Large intestine (tissue), 3 donors: ENCODE results near the gene SCGB1C1. TPM values are rescaled to one million over a fixed set of nuclear protein-coding genes. Genes with fewer than 3 reads are reported as not detected.
"Not testable (repeated sequence)": the region's sequence is repeated elsewhere in the genome, so short reads cannot be mapped to it uniquely, and the experiment has no call there.

Experiments
- DNase-seq, 2 donors: peaks; one replicate each; pipeline versions ENCODE4 v3.0.0 to v3.0.0-alpha.2; 2013
- H3K27ac ChIP-seq: one replicate; pipeline ENCODE4 v1.5.1; 2013; ENCODE audit warnings: low read length
- H3K27me3 ChIP-seq: 2 replicates; pipeline ENCODE4 v1.6.1; 2013; ENCODE audit warnings: low read length; ENCODE audit not compliant: control insufficient read depth, insufficient read depth
- H3K36me3 ChIP-seq: 2 replicates; pipeline ENCODE4 v1.6.1; 2013; ENCODE audit warnings: low read length; ENCODE audit not compliant: control insufficient read depth, insufficient read depth
- H3K4me1 ChIP-seq: one replicate; pipeline ENCODE4 v1.6.1; 2013; ENCODE audit warnings: low read length; ENCODE audit not compliant: control insufficient read depth, insufficient read depth
- H3K4me3 ChIP-seq: one replicate; pipeline ENCODE4 v1.5.1; 2013; ENCODE audit warnings: low read length
- H3K9me3 ChIP-seq: one replicate; pipeline ENCODE4 v1.6.1; 2013; ENCODE audit warnings: mild to moderate bottlenecking, low read depth, low read length, moderate library complexity; ENCODE audit not compliant: control insufficient read depth
- WGBS: methylation state at CpG from one replicate; pipeline ENCODE4 v1.1.5; 2013; ENCODE audit warnings: low lambda C conversion rate; ENCODE audit not compliant: insufficient coverage; 5-methylcytosine and 5-hydroxymethylcytosine counted together
- polyA plus RNA-seq: library from polyadenylated mRNA; unstranded; fragments of 120-200 nt; gene quantifications from one replicate; pipeline ENCODE4 v1.2.1, GENCODE V29; 2013

SCGB1C1 gene
- polyA plus RNA-seq, 1 donor: not detected

DNA sequence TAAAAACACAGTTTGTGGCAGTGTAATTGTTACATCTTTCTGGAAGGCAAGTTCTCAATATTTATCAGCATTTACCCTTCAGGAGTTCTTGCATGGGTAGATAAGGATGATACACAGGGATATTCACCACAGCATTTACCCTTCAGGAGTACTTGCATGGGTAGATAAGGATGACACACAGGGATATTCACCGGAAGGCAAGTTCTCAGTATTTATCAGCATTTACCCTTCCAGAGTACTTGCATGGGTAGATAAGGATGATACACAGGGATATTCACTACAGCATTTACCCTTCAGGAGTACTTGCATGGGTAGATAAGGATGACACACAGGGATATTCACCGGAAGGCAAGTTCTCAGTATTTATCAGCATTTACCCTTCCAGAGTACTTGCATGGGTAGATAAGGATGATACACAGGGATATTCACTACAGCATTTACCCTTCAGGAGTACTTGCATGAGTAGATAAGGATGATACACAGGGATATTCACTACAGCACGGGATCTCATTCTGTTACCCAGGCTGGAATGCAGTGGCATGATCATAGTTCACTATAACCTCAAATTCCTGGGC, 27.9 kb downstream of the SCGB1C1 start:
- peaks cover 55% of the 10 kb centered on the region for H3K36me3 ChIP-seq
- not testable (repeated sequence) for H3K27ac ChIP-seq, H3K9me3 ChIP-seq, H3K4me1 ChIP-seq, H3K4me3 ChIP-seq, H3K27me3 ChIP-seq, DNase-seq
- WGBS: no CpG with 5 or more reads among the region's 3 CpGs

DNA sequence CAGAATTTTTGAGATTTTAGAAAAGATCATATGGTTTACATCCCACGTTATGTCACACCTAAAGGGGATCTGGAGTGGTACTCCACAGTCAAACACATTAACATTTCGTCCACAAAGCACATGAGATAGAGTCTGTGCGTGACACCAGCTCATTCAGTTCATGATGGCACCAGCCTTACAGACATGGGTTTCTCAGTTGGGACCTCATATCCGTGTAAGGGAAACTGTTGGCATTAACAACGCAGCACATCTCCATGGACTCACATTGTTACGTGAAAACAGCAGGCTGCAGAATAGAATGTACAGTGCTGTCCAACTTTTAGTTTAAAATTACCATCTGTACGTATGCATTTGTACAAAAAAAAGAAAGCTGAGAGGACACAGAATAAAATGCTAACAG, 28.7 kb downstream of the SCGB1C1 start:
- Histone ChIP-seq H3K36me3 (peaks cover 47% of the 10 kb centered on the region), H3K4me1 (no peaks in the 10 kb centered on the region), H3K9me3 (no peaks in the 10 kb centered on the region), H3K27me3 (no peaks in the 10 kb centered on the region), H3K4me3 (no peak overlapping the region), H3K27ac (no peak overlapping the region)
- DNase-seq: no peak
- WGBS: 100% methylated on average over 2 of the region's 7 CpGs

- Histone ChIP-seq H3K27me3 (no peaks in the 10 kb centered on the region), H3K4me1 (no peaks in the 10 kb centered on the region), H3K4me3 (no peak overlapping the region), H3K36me3 (peaks cover 45% of the 10 kb centered on the region), H3K27ac (no peak overlapping the region), H3K9me3 (no peaks in the 10 kb centered on the region)
- WGBS: no CpG with 5 or more reads among the region's 14 CpGs
- DNase-seq: no peak
Observed at GRCh38 chr11:221998-222789, 29.3 kb downstream of the SCGB1C1 start.

DNA sequence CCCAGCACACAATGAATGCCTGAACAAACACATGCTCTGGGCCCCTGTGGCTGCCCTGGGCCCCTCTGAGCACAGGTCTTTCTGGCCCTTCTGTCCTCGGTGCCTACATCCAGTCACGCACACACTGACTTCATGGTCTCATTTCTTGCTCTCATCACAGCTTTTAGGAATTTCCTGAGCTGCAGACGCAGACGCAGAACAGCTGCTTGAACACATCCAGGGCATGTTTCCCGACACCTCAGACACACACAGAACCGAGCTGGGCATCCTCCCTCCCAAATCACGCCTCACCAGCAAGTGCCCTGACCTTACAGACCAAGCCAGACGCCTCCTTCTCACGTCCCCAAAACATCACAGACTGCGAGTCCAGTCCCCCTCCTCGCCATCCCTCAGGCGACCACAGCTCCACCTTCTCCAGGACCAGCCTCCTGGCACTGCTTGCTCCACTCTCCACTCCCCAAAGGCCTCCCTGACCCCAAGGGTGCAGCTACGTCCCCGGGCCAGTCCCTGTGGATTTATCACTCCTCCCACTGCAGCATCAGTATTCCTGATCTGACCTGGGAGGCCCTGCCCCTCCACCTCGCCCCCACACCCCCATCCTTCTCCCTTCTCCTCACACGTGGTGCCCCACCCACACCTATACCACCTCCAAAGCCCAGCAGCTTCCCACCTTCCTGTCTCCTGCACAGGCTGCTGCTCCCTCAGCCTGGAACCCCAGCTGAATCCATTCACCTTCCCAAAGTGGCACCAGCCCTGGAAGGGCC, 30.3 kb downstream of the SCGB1C1 start:
- no peak for DNase-seq
- Histone ChIP-seq H3K4me3 (no peak overlapping the region), H3K4me1 (no peaks in the 10 kb centered on the region), H3K36me3 (peaks cover 39% of the 10 kb centered on the region), H3K27me3 (no peaks in the 10 kb centered on the region), H3K9me3 (no peaks in the 10 kb centered on the region), H3K27ac (no peak overlapping the region)
- no CpG with 5 or more reads among the region's 16 CpGs for WGBS

DNA sequence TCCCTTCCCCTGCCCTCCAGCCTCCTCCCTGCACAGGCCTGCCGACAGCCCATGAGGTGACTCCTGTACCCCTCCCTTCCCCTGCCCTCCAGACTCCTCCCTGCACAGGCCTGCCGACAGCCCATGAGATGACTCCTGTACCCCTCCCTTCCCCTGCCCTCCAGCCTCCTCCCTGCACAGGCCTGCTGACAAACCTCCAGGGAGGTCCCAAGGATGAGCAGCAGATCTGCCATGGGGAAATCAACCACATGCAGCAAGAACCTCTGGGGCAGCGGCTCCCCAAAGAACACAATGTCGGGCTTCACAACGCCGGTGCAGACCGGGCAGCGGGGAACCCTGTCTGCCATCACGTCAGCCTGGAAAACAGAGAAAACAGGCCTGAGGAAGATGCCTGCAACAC, 31.0 kb downstream of the SCGB1C1 start:
- WGBS: no CpG with 5 or more reads among the region's 9 CpGs
- no peak overlapping the region for H3K27ac ChIP-seq

GRCh38 chr11:224424-224823, 31.5 kb downstream of the SCGB1C1 start:
- H3K9me3 ChIP-seq: no peaks in the 10 kb centered on the region
- H3K4me1 ChIP-seq: no peaks in the 10 kb centered on the region
- H3K27ac ChIP-seq: no peak overlapping the region
- no peak overlapping the region for H3K4me3 ChIP-seq
- DNase-seq: no peak
- no CpG with 5 or more reads among the region's 7 CpGs for WGBS
- peaks cover 33% of the 10 kb centered on the region for H3K36me3 ChIP-seq
- H3K27me3 ChIP-seq: no peaks in the 10 kb centered on the region

More for the DNA sequence above, 31.0 kb downstream of the SCGB1C1 start:
- Histone ChIP-seq H3K36me3 (peaks cover 33% of the 10 kb centered on the region), H3K4me1 (no peaks in the 10 kb centered on the region), H3K27me3 (no peaks in the 10 kb centered on the region), H3K4me3 (no peak overlapping the region), H3K9me3 (no peaks in the 10 kb centered on the region)
- no peak for DNase-seq

DNA sequence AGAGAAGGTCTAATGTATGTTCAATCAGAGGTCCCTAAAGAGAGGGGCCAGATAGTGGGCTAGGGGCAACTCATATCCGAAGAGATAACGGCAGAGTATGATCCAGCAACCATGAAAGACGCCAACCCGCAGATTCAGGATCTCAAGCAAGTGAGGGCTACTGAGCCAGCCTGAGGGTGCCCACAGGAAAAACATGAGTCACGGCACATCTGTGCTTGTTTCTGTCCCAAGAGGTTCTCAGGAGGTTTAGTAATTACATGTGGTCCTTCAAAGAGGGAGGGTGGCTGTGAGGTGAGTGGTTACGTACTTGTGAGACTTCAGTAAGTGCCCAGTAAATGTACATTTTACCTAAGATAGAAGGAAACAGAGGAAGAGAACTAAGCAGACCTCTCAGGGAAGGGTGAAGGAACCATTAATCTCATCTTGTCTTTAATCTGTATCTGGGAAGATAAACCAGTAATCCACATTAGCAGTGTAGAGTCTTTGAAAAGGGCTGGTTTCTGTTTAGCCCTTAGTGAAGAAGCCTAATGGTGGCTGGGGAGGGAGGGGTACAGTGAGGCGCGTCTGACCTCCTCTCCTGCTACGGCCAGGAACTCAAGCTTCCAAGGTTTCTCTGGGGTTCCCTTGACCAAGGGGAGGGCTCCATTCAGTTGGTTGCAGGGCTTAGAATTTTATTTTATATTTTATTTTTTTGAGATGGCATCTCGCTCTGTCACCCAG, 33.0 kb downstream of the SCGB1C1 start:
- H3K36me3 ChIP-seq: peaks cover 43% of the 10 kb centered on the region
- no CpG with 5 or more reads among the region's 10 CpGs for WGBS
- H3K4me3 ChIP-seq: no peak overlapping the region
- H3K27ac ChIP-seq: no peak overlapping the region
- H3K9me3 ChIP-seq: no peaks in the 10 kb centered on the region
- no peaks in the 10 kb centered on the region for H3K4me1 ChIP-seq
- no peak for DNase-seq
- no peaks in the 10 kb centered on the region for H3K27me3 ChIP-seq

- peaks cover 39% of the 10 kb centered on the region for H3K36me3 ChIP-seq
- WGBS: 100% methylated on average over 1 of the region's 6 CpGs
Observed at GRCh38 chr11:227824-228379, 35.0 kb downstream of the SCGB1C1 start.

GRCh38 chr11:230431-230830, 37.6 kb downstream of the SCGB1C1 start:
- no peak overlapping the region for H3K4me3 ChIP-seq
- no CpG with 5 or more reads among the region's 10 CpGs for WGBS
- no peaks in the 10 kb centered on the region for H3K27me3 ChIP-seq
- no peak for DNase-seq
- H3K9me3 ChIP-seq: no peaks in the 10 kb centered on the region
- peaks cover 26% of the 10 kb centered on the region for H3K36me3 ChIP-seq
- H3K27ac ChIP-seq: no peak overlapping the region
- no peaks in the 10 kb centered on the region for H3K4me1 ChIP-seq

More at GRCh38 chr11:227824-228379, 35.0 kb downstream of the SCGB1C1 start:
- H3K27ac ChIP-seq: no peak overlapping the region
- no peaks in the 10 kb centered on the region for H3K9me3 ChIP-seq
- DNase-seq: no peak
- H3K4me3 ChIP-seq: no peak overlapping the region
- H3K27me3 ChIP-seq: no peaks in the 10 kb centered on the region
- no peaks in the 10 kb centered on the region for H3K4me1 ChIP-seq
